ENCODE measurements around the gene NTN5. TPM values are rescaled to one million over a fixed set of nuclear protein-coding genes. Genes with fewer than 3 reads are reported as not detected.
"Not testable (repeated sequence)": the region's sequence is repeated elsewhere in the genome, so short reads cannot be mapped to it uniquely, and the experiment has no call there.

The NTN5 gene
- total RNA-seq, 1 donor, result under 0.01 TPM

GRCh38 chr19:48633148-48634035 lies 39.4 kb downstream of the NTN5 start:
- H3K36me3 ChIP-seq (ENCODE audit: insufficient read depth, low read length), result no peaks in the 10 kb centered on the region
- H3K4me1 ChIP-seq (ENCODE audit: insufficient read depth, low read length), result peaks cover 50% of the 10 kb centered on the region
- no peaks in the 10 kb centered on the region for H4K20me1 ChIP-seq (ENCODE audit: insufficient read depth, low read length)
- peak overlapping the region; percentile 42 for H3K27ac ChIP-seq (ENCODE audit: low read depth, low read length)
- H3K27me3 ChIP-seq (ENCODE audit: insufficient read depth, low read length), result peaks cover 5% of the 10 kb centered on the region
- H3K9me3 ChIP-seq (ENCODE audit: low read depth, low read length), result no peaks in the 10 kb centered on the region
- DNase-seq (ENCODE audit: insufficient read length, low spot score, missing footprints), result peak; percentile 83
- TF ChIP-seq, protein P1, sequence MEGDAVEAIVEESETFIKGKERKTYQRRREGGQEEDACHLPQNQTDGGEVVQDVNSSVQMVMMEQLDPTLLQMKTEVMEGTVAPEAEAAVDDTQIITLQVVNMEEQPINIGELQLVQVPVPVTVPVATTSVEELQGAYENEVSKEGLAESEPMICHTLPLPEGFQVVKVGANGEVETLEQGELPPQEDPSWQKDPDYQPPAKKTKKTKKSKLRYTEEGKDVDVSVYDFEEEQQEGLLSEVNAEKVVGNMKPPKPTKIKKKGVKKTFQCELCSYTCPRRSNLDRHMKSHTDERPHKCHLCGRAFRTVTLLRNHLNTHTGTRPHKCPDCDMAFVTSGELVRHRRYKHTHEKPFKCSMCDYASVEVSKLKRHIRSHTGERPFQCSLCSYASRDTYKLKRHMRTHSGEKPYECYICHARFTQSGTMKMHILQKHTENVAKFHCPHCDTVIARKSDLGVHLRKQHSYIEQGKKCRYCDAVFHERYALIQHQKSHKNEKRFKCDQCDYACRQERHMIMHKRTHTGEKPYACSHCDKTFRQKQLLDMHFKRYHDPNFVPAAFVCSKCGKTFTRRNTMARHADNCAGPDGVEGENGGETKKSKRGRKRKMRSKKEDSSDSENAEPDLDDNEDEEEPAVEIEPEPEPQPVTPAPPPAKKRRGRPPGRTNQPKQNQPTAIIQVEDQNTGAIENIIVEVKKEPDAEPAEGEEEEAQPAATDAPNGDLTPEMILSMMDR (IDR thresholded peaks at IDR 0.05; ENCODE audit: extremely low read depth, low read depth, low read length), result no peak
- H3K79me2 ChIP-seq (ENCODE audit: insufficient read depth, low read length), result no peaks in the 10 kb centered on the region
- H3K4me3 ChIP-seq (ENCODE audit: insufficient read depth, low read length), result peak overlapping the region; percentile 70
- peak overlapping the region; percentile 73 for H3K4me2 ChIP-seq (ENCODE audit: insufficient read depth, low read length)
- peak overlapping the region; percentile 64 for H2AFZ ChIP-seq (ENCODE audit: low read length)

- no peak overlapping the region for H2AFZ ChIP-seq (ENCODE audit: low read length)
- H3K4me3 ChIP-seq (ENCODE audit: insufficient read depth, low read length), result no peak overlapping the region
- H3K9me3 ChIP-seq (ENCODE audit: low read depth, low read length), result no peaks in the 10 kb centered on the region
- H3K27ac ChIP-seq (ENCODE audit: low read depth, low read length), result peak overlapping the region; percentile 32
- peaks cover 45% of the 10 kb centered on the region for H3K4me1 ChIP-seq (ENCODE audit: insufficient read depth, low read length)
- H4K20me1 ChIP-seq (ENCODE audit: insufficient read depth, low read length), result no peaks in the 10 kb centered on the region
- H3K79me2 ChIP-seq (ENCODE audit: insufficient read depth, low read length), result no peaks in the 10 kb centered on the region
- H3K36me3 ChIP-seq (ENCODE audit: insufficient read depth, low read length), result no peaks in the 10 kb centered on the region
- H3K27me3 ChIP-seq (ENCODE audit: insufficient read depth, low read length), result peaks cover 5% of the 10 kb centered on the region
- peak overlapping the region; percentile 30 for H3K4me2 ChIP-seq (ENCODE audit: insufficient read depth, low read length)
- TF ChIP-seq, protein P1 (IDR thresholded peaks at IDR 0.05; ENCODE audit: extremely low read depth, low read depth, low read length), result no peak
- DNase-seq (ENCODE audit: insufficient read length, low spot score, missing footprints), result peak; percentile 83
These were observed 40.1 kb downstream of the NTN5 start for GRCh38 chr19:48632692-48633147.

GRCh38 chr19:48632286-48632685 lies 40.5 kb downstream of the NTN5 start:
- not testable (repeated sequence) for H3K36me3 ChIP-seq (ENCODE audit: insufficient read depth, low read length); H3K27me3 ChIP-seq (ENCODE audit: insufficient read depth, low read length); H3K79me2 ChIP-seq (ENCODE audit: insufficient read depth, low read length); H3K4me3 ChIP-seq (ENCODE audit: insufficient read depth, low read length); H3K9me3 ChIP-seq (ENCODE audit: low read depth, low read length); H2AFZ ChIP-seq (ENCODE audit: low read length); DNase-seq (ENCODE audit: insufficient read length, low spot score, missing footprints); H4K20me1 ChIP-seq (ENCODE audit: insufficient read depth, low read length)
- Histone ChIP-seq H3K4me2 (ENCODE audit: insufficient read depth, low read length) (peak overlapping the region; percentile 30), H3K4me1 (ENCODE audit: insufficient read depth, low read length) (peaks cover 41% of the 10 kb centered on the region), H3K27ac (ENCODE audit: low read depth, low read length) (peak overlapping the region; percentile 32)

GRCh38 chr19:48631225-48631624 lies 41.6 kb downstream of the NTN5 start:
- H3K79me2 ChIP-seq (ENCODE audit: insufficient read depth, low read length), result no peaks in the 10 kb centered on the region
- no peak overlapping the region for H3K4me3 ChIP-seq (ENCODE audit: insufficient read depth, low read length)
- no peaks in the 10 kb centered on the region for H3K36me3 ChIP-seq (ENCODE audit: insufficient read depth, low read length)
- H3K4me2 ChIP-seq (ENCODE audit: insufficient read depth, low read length), result no peak overlapping the region
- DNase-seq (ENCODE audit: insufficient read length, low spot score, missing footprints), result peak; percentile 89
- no peaks in the 10 kb centered on the region for H3K9me3 ChIP-seq (ENCODE audit: low read depth, low read length)
- peaks cover 35% of the 10 kb centered on the region for H3K4me1 ChIP-seq (ENCODE audit: insufficient read depth, low read length)
- H3K27ac ChIP-seq (ENCODE audit: low read depth, low read length), result no peak overlapping the region
- TF ChIP-seq, protein P1 (IDR thresholded peaks at IDR 0.05; ENCODE audit: extremely low read depth, low read depth, low read length), result no peak
- H3K27me3 ChIP-seq (ENCODE audit: insufficient read depth, low read length), result peaks cover 5% of the 10 kb centered on the region
- no peaks in the 10 kb centered on the region for H4K20me1 ChIP-seq (ENCODE audit: insufficient read depth, low read length)
- H2AFZ ChIP-seq (ENCODE audit: low read length), result no peak overlapping the region
